NB4 (cell line): ENCODE measurements around the gene ZNF425.

ENCODE experiments used
- DNase-seq: peaks from one replicate; pipeline ENCODE4 v3.0.0; 2010; ENCODE audit warnings: low read depth
- H3K4me3 ChIP-seq: one replicate; pipeline ENCODE4 v1.5.1; 2011; ENCODE audit warnings: mild to moderate bottlenecking, low read depth, low read length, moderate library complexity
- CTCF ChIP-seq: IDR thresholded peaks from one replicate; pipeline ENCODE4 v1.5.1; 2012; ENCODE audit warnings: low read depth, low read length
- MAX ChIP-seq: IDR thresholded peaks from 2 replicates; pipeline ENCODE4 v1.6.1; 2011; ENCODE audit warnings: low read depth, low read length
- MYC ChIP-seq: IDR thresholded peaks from 2 replicates; pipeline ENCODE4 v1.6.1; 2011; ENCODE audit warnings: low read depth, low read length
- POLR2A ChIP-seq: IDR thresholded peaks from 2 replicates; pipeline ENCODE4 v1.6.1; 2011; ENCODE audit warnings: mild to moderate bottlenecking; ENCODE audit not compliant: insufficient read length; ENCODE audit errors: extremely low read depth

Gene ZNF425

GRCh38 chr7:149133028-149133710, 7.0 kb upstream of the ZNF425 start:
- TF ChIP-seq MYC (no peak), MAX (no peak), CTCF (no peak), POLR2A (no peak)
- DNase-seq, result no peak

GRCh38 chr7:149130572-149131198, 4.6 kb upstream of the ZNF425 start:
- TF ChIP-seq CTCF, result no peak
- no peak for TF ChIP-seq MYC
- no peak for TF ChIP-seq POLR2A
- TF ChIP-seq MAX, result no peak
- H3K4me3 ChIP-seq, result no peak overlapping the region
- DNase-seq, result peak; percentile 63

More at GRCh38 chr7:149133028-149133710, 7.0 kb upstream of the ZNF425 start:
- H3K4me3 ChIP-seq, result no peak overlapping the region

GRCh38 chr7:149126662-149127266, 640 bp upstream of the ZNF425 start:
- DNase-seq, result peak; percentile 87
- peak overlapping the region; percentile 85 for H3K4me3 ChIP-seq
- no peak for TF ChIP-seq POLR2A
- TF ChIP-seq CTCF, result no peak
- TF ChIP-seq MAX, result peak; percentile 63
- peak; percentile 66 for TF ChIP-seq MYC

GRCh38 chr7:149125189-149125862, 798 bp downstream of the ZNF425 start:
- H3K4me3 ChIP-seq, result peak overlapping the region; percentile 85
- no peak for TF ChIP-seq POLR2A
- DNase-seq, result no peak

- no peak for TF ChIP-seq MYC
- no peak for TF ChIP-seq MAX
- TF ChIP-seq POLR2A, result no peak
- TF ChIP-seq CTCF, result no peak
- DNase-seq, result no peak
- no peak overlapping the region for H3K4me3 ChIP-seq
These were observed 16.2 kb downstream of the ZNF425 start for GRCh38 chr7:149109969-149110368.

- TF ChIP-seq MAX (no peak), CTCF (no peak), MYC (no peak), POLR2A (no peak)
- H3K4me3 ChIP-seq, result no peak overlapping the region
- no peak for DNase-seq
These were observed 21.4 kb downstream of the ZNF425 start for GRCh38 chr7:149104749-149105148.
